GM19372 (cell line): ENCODE results near the gene KCTD11.

Source experiments
- ATAC-seq: cut with Tn5 transposase; IDR thresholded peaks from one replicate; pipeline ENCODE4 v1.9.1; 2021; ENCODE audit warnings: mild to moderate bottlenecking, low read depth, moderate library complexity; ENCODE audit not compliant: unreplicated experiment

KCTD11 gene

GRCh38 chr17:7398612-7399011, 46.6 kb downstream of the KCTD11 start:
- ATAC-seq, result no peak

DNA sequence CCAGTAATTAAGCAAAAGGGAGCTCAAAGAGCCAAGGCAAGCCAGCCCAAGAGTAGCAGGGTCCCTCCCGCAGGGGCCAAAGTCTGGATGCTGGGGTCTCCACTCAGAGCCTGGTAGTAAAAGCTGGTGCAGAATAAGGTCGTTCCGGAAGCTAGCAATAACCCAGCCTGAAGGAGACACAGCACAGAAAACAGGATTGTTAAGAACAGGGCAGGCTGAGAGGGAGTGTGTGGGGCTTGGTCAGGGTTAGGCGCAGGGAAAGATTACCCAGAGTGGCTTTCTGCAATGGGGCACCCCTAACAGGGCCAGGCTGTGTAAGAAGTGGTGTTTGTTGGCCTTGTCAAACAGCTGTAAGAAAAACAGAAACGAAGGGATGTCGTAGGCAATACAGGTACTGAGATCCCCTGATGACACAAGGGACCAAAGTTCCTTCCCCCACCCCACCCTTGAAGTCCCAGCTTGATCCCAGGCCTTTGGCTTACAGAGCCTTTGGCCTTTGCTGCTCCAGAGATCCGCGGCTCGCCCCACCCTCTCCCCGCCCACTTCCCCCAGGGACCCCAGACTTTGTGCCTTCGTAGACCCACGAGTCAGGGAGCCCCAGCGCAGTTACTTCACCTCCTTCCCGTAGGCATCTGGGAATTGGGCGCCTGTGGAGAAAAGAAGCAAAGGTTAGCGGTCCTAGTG, 51.2 kb downstream of the KCTD11 start:
- no peak for ATAC-seq

- peak; percentile 12 for ATAC-seq
These were observed 51.7 kb downstream of the KCTD11 start for GRCh38 chr17:7403727-7403976.

DNA sequence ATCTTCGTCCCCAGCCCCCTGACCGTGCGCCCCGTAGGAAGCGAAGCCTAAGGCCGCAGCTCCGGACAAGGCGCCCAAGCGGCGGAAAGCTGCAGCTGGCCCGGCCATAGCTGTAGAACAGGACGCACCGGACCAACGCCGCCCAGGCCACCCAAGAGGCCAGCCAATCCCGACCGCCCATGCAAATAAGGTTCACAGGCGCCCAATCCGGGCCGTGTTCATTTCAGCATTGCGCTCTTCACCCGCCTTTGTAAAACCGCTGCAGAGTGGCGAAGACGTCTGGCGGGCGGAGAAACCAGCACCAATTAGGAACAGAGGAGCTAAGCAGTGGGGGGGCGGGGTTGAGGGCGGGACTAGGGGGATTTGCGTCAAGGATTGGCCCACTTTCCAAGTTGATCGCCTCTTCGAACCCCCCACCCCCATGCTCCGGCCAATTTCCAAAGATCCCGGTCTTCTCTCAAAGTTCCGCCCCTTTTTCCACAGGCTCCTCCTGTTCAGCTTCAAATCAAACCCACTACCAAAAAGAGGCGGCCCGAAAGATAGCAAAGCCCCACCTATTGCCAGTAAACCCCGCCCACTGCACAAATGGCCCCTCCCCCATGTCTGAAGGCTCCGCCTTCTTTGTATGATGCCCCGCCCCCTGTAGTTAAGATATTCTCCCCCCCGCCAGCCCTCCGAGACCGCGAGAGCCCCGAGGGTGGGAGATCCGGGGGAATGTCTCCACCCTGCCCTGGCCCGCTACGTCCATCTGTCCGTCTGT, 52.2 kb downstream of the KCTD11 start, which contains the start of gene TMEM256:
TSS of gene TMEM256 (minus strand) at position 121 of the 760 bp plus-strand sequence. CDS start at position 108, 13 bp downstream.
- ATAC-seq, result peak; percentile 93
